C4-2B (cell line): Measurements from ENCODE around the gene TP53TG3E.
"Not testable (repeated sequence)": the region's sequence is repeated elsewhere in the genome, so short reads cannot be mapped to it uniquely, and the experiment has no call there.

Experiments
- CTCF ChIP-seq: fragments of 450-650 bp; conservative IDR thresholded peaks from 2 replicates; pipeline ENCODE4 v1.5.1; 2017; ENCODE audit warnings: mild to moderate bottlenecking
- ZFX ChIP-seq: fragments of 450-650 bp; IDR thresholded peaks from 2 replicates; pipeline ENCODE4 v1.6.1; 2017

- TF ChIP-seq CTCF, ZFX: not testable (repeated sequence)
These were observed 34.4 kb downstream of the TP53TG3E start for GRCh38 chr16:33338543-33338951.
